Activated CD4-positive, alpha-beta T cell treated with anti-CD3 and anti-CD28 coated beads, Interleukin-2, amount 50 U/mL, for 24 hours (primary cell): ENCODE data around the gene ARGLU1.

ENCODE experiments used
- DNase-seq, 2 donors: peaks; one replicate each; pipeline ENCODE4 v3.0.0-alpha.2; 2020; ENCODE audit warnings: low read depth in 1 of 2, low spot score in 1 of 2

Gene ARGLU1

GRCh38 chr13:106526738-106527444 is 41.0 kb downstream of the ARGLU1 start:
- no peak for DNase-seq

- no peak for DNase-seq
These were observed 42.1 kb downstream of the ARGLU1 start for GRCh38 chr13:106525865-106526264.

DNA sequence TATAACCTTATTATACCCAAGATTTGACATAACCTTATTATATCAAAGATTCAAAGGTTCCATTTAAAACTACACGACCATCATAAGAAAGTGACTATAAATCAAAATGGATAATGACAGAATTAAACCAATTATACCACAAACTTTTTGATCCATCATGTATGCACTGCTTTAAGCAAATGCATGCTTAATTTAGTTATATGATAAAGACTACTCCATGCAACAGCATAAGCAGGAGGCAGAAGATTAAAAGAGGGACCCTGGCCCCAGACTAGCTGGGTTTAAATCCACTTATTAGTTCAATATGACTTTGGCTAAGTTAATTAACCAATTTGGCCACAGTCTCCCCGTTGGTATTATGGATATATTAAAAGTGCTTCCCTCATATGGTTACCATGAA is 43.8 kb downstream of the ARGLU1 start:
- DNase-seq, result no peak

DNA sequence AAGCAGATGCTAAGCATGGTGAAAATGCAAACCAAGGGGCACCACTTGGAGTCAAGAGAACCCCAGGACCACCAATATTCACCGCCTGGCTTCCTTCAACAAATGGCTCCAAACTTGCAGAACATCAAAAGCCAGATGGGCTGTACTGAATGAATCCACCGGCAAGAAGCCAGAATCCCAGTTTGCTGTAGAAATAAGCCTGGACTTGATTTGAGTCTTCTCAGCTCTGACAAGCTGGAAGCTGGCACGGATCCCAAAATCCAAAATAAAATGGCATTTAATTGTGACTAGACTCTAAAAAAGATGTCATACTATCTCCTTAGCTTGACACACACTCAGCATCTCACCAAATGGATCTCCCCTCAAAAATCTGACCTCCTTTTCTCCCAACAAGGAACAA is 44.4 kb downstream of the ARGLU1 start:
- DNase-seq, result no peak

DNA sequence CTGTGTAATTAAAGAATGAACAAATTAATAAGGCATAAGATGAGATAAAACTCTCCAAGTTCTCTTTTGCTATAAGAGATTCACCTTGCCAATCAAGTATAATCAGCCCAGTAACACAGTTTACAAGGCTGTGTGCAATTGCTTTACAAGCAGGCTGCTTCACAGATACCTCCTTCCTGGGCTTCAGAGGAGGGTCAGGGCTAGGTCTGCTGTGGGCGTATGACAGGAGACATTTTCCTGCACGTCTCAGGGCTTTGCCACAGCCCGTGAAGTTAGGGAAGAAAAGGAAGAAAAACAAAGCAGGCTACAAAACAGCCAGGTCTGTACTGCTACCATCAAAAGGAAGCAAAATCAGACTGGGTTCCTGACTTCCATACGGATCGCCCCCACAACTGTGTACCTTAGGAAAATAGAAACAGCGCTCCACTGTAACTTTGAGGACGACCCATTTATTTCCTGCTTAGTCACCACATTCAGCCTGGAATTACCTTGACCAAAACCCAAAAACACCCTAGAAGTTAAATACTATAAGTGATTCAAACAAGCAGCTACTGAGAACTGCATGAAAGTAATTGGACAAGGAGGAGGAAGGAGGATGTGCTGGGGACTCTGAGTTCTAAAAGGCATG is 44.9 kb downstream of the ARGLU1 start:
- DNase-seq, result no peak

DNA sequence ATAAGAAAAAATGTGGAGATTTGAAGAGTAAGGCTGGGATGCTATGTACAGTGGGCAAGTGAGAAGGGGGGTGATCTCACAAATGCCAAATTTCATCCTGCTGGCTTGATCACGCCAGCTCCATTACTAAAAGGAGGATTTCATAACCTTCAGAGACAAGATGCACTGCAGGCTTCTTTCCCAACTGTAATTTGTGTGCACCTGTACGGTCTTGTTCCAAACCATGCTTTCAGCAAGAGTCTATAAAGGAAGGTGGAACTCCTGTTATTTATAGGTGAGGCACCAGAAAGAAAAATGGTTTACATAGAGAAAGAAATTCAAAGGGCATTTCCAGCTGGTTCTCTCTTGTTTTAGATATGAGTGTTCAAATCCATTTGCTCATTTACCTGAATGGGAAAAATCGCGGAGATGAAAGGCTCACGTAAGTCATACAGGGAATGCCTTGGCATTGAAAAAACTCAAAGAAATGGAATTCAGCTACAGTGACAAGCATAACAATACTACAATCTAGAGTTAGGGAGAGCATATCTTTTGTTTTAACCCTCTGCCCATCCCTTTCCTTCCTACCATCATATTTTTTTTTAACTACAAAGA is 45.7 kb downstream of the ARGLU1 start:
- no peak for DNase-seq

- DNase-seq, result no peak
These were observed 46.7 kb downstream of the ARGLU1 start for GRCh38 chr13:106521095-106521799.

DNA sequence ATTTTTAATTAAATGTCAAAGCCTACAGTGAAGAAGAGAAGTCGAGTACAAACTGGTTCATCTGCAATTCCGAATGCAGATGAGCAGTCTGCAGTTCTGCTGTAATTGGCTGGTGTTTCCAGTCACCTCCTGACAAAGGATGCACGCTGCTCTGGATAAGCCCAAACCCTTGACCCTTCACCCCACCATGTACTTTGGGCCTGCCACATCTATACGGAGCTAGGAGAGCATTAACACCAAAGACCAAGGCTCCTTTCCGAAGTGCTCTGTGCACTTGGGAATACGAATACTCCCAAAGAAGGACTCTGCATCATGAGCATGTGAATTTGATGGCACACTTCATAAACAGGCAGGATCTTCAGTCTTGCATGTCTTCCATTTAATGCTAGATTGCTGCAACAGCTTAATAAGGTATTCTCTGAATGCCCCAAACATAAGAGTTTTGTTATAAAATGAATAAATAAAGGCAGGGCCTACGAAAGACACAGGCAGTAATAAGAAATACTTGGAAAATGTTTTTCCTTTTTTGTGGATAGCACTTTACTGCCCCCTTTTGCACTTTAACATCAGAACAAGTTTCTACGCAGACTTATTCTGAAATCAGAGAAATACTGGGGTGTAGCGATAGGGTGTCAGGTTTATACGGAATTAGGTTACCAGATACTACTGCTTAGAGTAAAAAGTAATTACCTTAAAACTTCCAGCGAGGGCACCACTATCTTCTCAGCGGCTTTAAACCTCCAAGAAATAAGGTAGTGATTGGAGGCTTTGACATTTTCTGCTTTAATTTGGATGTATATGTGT is 47.5 kb downstream of the ARGLU1 start:
- DNase-seq, result no peak

DNA sequence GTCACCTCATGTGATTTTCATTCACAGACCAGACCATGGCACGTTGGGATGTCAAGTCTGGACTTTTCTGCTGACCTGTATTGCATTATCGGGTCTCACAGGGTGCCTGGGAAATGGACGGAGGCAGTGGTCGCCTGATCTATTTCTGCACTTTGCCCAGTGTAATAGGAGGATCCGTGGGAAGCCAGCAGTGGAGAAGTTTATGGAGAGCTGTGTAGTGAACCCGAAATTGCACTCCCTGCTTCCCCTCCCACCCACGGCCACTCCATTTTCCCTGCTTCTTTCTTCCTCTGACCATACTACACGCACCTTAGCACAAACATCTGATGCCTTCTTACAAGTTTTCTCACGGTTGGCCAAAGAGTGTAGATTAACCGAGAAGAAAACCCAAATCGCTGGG is 49.4 kb downstream of the ARGLU1 start:
- no peak for DNase-seq

DNA sequence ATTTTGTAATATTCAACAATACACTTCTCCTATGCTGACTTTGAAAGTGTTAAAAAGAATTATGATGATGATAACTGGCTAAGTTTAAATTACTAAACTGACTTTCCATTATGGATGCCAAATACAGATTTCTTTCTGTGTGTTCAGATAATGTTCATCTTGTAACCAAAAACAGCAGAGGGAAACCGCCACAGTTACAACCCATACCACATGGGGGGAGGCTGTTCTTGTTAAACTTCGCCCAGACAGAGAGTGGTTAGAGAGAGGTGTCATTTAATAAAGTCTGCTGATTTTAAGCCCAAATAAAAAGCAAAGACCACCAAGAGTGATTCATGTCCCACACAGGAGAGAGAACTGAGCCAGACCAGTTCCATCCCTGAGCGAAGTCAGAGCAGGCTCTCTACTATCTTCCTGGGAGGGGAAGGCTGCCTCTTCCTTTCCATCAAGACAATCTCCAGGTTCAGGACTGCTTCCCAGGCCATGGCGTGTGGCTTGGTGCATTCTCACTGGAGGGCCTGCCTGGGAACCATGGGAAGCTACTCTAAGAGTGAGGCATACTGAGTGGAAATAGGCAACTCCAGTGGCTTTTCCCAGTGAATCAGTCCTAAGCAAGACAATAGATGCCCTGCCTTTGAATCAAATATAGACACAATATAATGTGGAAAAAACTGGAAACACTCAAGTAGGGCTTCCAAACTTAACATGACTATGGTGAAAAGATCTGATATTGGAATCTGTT is 50.7 kb downstream of the ARGLU1 start:
- no peak for DNase-seq

DNA sequence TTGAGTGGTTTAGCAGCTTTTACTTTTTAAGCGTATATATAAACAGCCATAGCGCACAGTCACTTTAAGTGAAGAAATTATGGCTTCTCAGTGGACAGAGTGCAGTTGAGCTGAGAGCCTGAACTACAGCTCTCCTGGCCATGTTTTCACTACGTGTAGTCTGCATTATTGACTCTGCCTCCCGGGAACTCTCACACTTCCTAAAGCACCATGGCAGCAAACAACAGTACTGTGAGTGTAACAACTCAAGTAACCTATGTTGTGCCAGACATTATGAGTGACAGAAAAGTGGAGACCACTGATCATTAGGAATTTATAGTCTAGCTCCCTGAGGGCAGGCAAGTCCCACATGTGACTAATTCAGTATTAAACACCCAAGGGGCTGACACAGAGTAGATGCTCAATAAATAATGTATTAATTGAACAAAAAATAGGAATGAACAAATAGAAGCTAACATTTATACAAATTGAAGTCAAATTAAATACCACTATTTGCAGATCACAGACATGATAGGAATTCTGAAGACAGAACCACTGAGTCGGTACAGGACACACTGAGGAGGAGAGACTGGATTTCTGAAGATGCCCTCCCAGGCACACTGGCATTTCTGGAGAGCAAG is 52.2 kb downstream of the ARGLU1 start:
- DNase-seq, result no peak

- no peak for DNase-seq
These were observed 52.9 kb downstream of the ARGLU1 start for GRCh38 chr13:106514928-106515634.

GRCh38 chr13:106513025-106513983 is 54.6 kb downstream of the ARGLU1 start:
- no peak for DNase-seq

DNA sequence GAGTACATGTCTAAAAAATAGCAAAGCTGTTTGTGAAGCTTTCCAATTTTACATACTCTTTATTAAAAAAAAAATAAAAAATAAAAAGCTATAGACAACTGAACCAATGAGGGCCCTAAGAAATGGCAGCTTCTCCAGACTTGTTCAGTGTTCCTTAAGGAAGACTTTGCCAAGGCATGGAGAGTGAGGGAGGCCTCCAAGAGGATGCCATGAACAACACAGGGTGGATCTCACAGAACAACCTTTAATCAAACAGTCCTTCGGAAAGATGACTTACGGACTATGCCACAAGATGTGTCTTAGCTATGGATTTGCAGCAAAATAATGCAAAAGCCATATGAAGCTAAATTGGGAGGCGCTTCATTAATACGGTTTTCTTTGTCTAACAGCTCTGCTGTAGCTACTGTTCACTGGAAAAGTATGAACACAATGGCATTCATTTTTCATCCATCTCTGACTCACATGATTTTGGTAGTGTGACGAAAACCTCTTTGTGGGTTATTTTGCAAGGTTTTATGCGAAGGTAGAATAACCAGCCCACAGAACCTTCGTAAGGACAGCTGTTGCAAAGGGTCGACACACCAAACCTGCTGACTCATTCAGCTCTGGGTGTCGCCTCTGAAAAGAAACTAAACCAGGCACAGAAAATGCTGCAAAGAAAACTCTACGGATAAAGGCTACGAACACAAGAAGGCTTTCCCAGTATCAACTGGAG is 60.2 kb downstream of the ARGLU1 start:
- DNase-seq, result no peak

DNA sequence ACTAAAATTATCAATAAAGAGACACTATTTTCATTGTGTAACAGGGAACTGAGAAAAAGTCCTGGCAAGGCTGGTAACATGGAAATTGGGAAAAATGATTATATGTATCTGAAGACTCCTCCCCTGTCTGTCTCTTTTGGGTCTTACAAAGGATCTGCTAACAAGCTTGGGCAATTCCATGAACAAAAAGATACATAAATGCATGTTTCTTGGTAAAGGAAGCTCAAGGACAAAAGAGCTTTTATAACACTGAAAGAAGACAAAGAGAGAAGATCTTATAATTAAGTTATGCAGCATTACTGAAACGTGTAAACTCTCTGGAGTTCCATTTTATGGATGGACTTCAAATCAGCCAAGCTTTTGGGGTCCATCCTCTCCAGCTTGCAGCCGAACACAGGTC is 61.7 kb downstream of the ARGLU1 start:
- no peak for DNase-seq

DNA sequence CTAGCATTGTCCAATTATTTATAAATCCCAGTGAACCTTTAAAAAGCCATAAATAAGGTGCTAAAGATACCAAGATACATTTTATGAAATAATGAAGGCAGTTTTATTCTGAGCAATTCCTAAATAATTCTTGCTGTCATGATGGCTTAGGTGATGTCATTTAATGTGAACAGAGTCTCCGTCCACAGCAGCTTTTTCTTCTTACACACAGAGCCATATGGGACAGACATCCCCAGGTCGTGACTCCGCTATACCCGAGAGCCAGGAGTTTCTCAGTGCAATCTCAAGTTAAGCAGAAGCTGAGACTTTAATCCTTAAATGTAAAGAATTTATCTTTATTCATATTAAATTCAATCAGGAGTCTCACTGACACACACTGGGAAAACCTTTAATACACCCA is 62.2 kb downstream of the ARGLU1 start:
- no peak for DNase-seq

GRCh38 chr13:106505295-106505694 is 62.6 kb downstream of the ARGLU1 start:
- DNase-seq, result no peak
